SK-N-MC (cell line): ENCODE results near the gene CYP51A1.
A peak's percentile ranks its signal among the peaks of the same experiment; 100 is the strongest.
"Not testable (repeated sequence)": the region's sequence is repeated elsewhere in the genome, so short reads cannot be mapped to it uniquely, and the experiment has no call there.

Source experiments
- DNase-seq: peaks from one replicate; pipeline ENCODE4 v3.0.0-alpha.2; 2011; ENCODE audit warnings: low read depth, low spot score
- H3K27ac ChIP-seq: fragments of 200-600 bp; sonication (generic); 2 replicates; pipeline ENCODE4 v1.5.1; 2016; ENCODE audit warnings: mixed run types
- H3K36me3 ChIP-seq: fragments of 200-600 bp; sonication (generic); 2 replicates; pipeline ENCODE4 v1.6.1; 2017; ENCODE audit warnings: antibody characterized with exemption, low read length, mixed read lengths; ENCODE audit not compliant: insufficient read depth
- H3K4me3 ChIP-seq: fragments of 200-600 bp; sonication (generic); 2 replicates; pipeline ENCODE4 v1.5.1; 2016
- H3K9ac ChIP-seq: fragments of 200-600 bp; sonication (generic); 2 replicates; pipeline ENCODE4 v1.8.0; 2017; ENCODE audit warnings: mixed run types, mixed read lengths; ENCODE audit not compliant: insufficient read length
- H3K9me3 ChIP-seq: fragments of 200-600 bp; sonication (generic); 2 replicates; pipeline ENCODE4 v1.6.1; 2017; ENCODE audit warnings: low read depth, mild to moderate bottlenecking, antibody characterized with exemption, low read length, moderate library complexity, mixed read lengths
- EZH2 ChIP-seq: fragments of 200-600 bp; sonication (generic); IDR thresholded peaks from one replicate; pipeline ENCODE4 v1.6.1; 2017; ENCODE audit warnings: antibody characterized with exemption
- FOXP2 ChIP-seq: optimal IDR thresholded peaks from 2 replicates; pipeline ENCODE3; 2011; ENCODE audit warnings: mild to moderate bottlenecking, moderate library complexity; ENCODE audit not compliant: insufficient read depth; ENCODE audit errors: extremely low read length, control extremely low read depth
- POLR2AphosphoS5 ChIP-seq: IDR thresholded peaks from 2 replicates; pipeline ENCODE4 v1.6.1; 2012; ENCODE audit warnings: mild to moderate bottlenecking, low read depth, low read length, borderline replicate concordance

The CYP51A1 gene

DNA sequence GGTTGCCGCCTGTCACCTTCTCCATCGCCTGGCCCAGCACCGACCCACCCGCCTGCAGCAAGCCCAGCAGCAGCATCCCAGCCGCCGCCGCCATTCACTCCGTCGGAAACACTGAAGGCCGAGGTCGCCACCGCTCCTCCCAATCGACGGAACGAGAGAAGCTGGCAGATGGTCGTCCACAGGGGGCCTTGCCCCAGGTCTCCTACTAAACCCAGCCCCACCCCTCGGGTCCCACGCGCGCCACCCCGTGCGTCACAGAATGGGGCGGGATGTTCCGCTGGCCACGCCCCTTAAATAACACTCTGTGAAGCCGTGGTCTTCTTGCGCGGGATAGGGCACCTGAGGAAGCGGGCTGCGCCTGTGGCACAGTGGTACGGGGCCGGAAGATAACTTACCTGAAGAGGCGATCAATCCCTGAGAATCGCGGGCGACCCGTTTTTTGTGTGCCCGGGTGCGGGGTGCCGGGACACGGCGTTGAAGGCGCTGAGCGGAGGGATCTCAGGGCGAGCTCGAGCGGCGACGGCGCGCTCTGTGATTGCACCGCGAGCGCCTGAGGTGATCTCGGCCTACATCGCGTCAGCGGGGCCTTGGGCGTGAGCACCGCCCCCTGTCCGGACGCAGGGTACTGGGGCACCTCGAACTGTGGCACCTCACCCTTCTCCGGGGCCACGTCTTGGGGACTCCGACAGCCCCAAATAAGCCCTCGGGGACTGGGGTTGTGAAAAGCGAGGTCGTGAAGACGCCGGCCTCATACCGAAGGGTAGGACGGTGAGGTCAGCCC is at the start of gene CYP51A1:
CYP51A1 (minus strand) TSS at position 207 of the 781 bp plus-strand sequence; CDS start at position 94, 113 bp downstream.
- H3K9ac ChIP-seq, result peak within 1 kb of the TSS; percentile 95
- no peaks in the 10 kb centered on the region for H3K9me3 ChIP-seq
- peak within 1 kb of the TSS; percentile 98 for H3K4me3 ChIP-seq
- TF ChIP-seq EZH2, result no peak
- TF ChIP-seq POLR2AphosphoS5, result peak; percentile 84
- DNase-seq, result peak; percentile 62
- H3K27ac ChIP-seq, result peak within 1 kb of the TSS; percentile 94
- H3K36me3 ChIP-seq, result peaks cover 24% of the 10 kb centered on the region

DNA sequence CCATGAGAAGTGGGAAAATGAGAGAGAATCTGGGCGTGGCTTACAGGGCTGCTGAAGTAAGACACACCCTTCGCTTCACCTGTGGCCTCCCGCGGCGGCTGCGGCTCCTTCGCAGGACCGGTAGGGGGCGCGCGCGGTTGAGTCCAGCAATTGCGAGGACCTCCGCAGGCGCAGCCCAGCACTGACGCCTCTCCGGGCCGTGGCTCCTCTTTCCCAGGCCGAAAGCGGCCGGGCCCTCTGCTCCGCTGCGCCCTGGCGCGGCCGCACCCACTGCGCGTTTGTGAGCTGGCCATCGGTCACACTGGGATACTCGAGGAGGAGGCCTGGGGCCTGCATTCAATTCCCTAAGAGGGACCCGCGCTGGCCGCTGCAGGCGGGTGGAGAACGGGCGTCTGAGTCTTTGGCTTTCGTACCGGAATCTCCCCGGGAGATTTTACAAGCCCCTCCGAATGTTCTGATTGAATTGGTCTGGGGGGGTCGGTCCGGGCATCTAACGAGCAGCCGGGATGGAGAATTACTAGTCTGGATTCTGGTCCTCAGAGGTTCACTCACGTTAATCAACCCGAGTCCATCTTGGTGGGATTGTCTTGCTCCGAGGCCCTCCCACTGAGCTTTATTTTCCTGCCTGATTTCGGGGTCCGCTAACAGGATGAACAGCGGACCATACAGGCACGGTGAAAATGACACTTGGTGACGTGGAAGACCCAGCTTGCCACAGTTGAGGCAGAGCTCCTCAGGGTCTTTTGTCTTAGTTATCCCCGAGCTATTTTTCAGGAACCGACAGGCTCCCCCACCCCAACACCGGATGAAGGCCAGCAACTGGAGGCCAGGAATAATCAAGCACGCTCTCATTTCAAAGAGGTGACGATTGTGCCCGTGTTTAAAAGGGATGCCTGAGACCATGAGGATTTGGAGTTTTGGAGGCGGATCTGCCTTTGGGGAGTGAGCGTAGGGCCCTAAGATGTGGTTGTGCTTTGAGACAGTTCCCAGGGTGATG is 44.9 kb upstream of the CYP51A1 start, which contains the start of gene LRRD1:
LRRD1 (minus strand) TSS at position 215 of the 997 bp plus-strand sequence. CDS start 13,940 bp downstream, outside the sequence.
- no peak within 1 kb of the TSS for H3K9ac ChIP-seq
- H3K4me3 ChIP-seq, result no peak within 1 kb of the TSS
- no peaks in the 10 kb centered on the region for H3K36me3 ChIP-seq
- H3K9me3 ChIP-seq, result no peaks in the 10 kb centered on the region
- no peak for DNase-seq
- H3K27ac ChIP-seq, result no peak within 1 kb of the TSS
- no peak for TF ChIP-seq FOXP2
- TF ChIP-seq POLR2AphosphoS5, result no peak

DNA sequence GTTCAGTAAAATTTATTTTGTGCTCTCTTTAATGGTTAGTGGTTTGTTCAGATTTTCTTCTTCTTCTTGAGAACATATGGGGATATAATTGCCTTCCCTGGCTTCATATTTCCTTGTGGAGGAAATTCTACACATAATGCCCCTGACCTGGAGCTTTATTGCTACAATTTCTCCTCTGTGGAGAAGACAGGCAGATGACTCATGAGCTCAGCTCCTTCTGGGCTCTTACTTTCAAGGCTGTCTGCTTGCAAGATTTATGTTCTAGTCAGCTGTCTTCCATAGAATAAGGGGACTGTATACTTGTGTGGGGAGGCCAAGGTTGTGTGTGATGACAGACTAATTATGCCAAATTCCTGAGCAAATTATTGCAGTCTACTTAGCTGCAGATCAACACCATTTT is 43.1 kb upstream of the CYP51A1 start:
- no peak overlapping the region for H3K4me3 ChIP-seq
- H3K27ac ChIP-seq, result peak overlapping the region; percentile 12
- TF ChIP-seq FOXP2 (no peak), EZH2 (no peak), POLR2AphosphoS5 (no peak)
- peak; percentile 5 for DNase-seq
- no peaks in the 10 kb centered on the region for H3K36me3 ChIP-seq
- no peaks in the 10 kb centered on the region for H3K9me3 ChIP-seq
- no peak overlapping the region for H3K9ac ChIP-seq

DNA sequence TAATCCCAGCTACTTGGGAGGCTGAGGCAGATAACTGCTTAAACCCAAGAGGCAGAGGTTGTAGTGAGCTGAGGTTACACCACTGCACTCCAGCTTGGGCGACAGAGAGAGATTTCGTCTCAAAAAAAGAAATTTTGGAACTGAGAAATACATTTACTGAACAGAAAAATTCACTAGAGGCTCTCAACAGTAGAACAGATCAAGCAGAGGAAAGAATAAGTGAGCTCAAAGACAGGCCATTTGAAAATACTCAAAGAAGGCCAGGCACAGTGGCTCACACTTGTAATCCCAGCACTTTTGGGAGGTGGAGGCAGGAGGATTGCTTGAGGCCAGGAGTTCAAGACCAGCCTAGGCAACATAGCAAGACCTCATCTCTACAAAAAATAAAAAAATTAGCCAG is 35.3 kb upstream of the CYP51A1 start:
- not testable (repeated sequence) for H3K27ac ChIP-seq, DNase-seq, H3K36me3 ChIP-seq

DNA sequence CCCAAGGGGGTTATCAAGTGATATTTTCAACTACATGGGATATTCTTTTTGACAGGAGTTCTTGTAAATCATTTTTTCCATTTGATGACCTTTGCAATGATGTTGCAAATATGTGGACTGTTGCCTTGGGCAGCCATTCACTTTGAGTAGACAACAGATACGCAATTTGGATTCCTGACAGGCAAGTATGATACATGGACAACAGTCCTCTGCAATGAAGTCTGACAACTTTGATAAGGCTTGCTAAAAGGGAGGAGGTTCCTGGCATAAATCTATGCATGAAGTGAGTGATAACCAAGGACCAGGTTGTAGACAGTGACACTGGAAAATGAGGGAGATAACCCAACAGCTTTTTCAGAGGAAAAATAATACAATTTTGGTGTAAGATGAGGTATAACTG is 27.0 kb upstream of the CYP51A1 start:
- Histone ChIP-seq H3K4me3 (no peak overlapping the region), H3K9ac (no peak overlapping the region), H3K36me3 (no peaks in the 10 kb centered on the region), H3K9me3 (no peaks in the 10 kb centered on the region), H3K27ac (no peak overlapping the region)
- no peak for TF ChIP-seq POLR2AphosphoS5
- TF ChIP-seq EZH2, result no peak
- TF ChIP-seq FOXP2, result no peak
- no peak for DNase-seq

More for the DNA sequence above, 35.3 kb upstream of the CYP51A1 start:
- H3K4me3 ChIP-seq, H3K9me3 ChIP-seq, H3K9ac ChIP-seq: not testable (repeated sequence)

DNA sequence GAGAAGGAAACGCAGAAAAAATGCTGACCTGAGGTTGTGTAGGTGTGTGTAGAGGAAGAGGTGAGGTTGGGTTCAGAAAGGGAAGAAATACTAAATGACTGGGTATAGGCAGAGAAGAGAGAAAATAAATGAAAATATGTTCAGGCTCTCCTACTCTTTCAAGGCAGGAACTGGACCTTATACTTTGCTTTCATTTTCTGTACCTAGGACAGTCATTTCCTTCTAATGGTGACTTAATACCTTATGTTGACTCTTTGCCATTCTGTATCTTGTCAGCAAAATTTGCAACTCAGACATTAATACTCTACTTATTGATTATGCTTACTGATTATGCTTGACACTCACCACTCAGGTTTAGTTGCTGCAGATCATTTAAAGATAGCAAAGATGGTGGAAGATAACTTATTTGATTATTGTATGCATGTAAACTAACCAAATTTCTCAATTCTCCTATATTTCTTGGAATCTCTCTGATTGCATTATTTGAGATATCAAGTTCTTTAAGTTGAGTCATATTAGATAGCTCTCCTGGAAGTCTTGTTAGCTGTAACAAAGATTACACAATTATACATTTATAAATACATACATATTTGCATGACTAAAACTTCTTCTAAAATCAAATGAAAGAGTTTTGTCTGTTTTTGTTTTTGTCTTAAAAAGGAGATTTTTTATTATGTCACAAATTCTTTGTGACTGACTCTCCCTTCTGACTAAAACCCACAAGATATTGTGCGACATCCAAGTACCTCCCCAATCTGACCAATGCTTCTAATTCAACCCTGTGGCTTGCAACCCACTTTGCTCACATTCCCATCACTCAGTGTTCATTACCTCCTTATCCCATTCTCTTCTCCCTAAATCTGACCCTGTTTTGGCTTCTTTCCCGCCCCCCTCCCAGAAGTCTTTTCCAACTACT is 24.6 kb upstream of the CYP51A1 start:
- Histone ChIP-seq H3K27ac (no peak overlapping the region), H3K36me3 (no peaks in the 10 kb centered on the region), H3K9ac (no peak overlapping the region), H3K9me3 (no peaks in the 10 kb centered on the region), H3K4me3 (no peak overlapping the region)
- no peak for DNase-seq
- TF ChIP-seq FOXP2, result no peak

DNA sequence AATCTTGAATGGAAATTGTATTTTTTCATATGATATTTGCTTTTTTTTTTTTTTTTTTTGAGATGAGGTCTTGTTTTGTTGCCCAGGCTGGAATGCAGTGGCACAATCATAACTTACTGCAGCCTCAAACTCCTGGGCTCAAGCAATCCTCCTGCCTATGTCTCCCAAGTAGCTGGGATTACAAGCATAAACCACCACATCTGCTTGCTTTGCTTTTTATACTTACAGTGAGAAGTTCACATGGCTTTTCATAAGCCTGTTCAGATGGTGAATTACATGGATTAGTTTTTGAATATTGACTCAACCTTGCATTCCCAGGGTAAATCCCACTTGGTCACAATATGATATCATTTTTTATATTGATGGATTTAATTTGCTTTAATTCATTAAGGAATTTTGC is 22.7 kb upstream of the CYP51A1 start:
- Histone ChIP-seq H3K9me3 (no peaks in the 10 kb centered on the region), H3K36me3 (no peaks in the 10 kb centered on the region), H3K27ac (no peak overlapping the region), H3K9ac (no peak overlapping the region), H3K4me3 (no peak overlapping the region)
- no peak for DNase-seq
- no peak for TF ChIP-seq EZH2
- TF ChIP-seq POLR2AphosphoS5, result no peak
- no peak for TF ChIP-seq FOXP2
